GM18873 (cell line): ENCODE data around the gene DIAPH1.

Experiments used
- ATAC-seq: cut with Tn5 transposase; IDR thresholded peaks from one replicate; pipeline ENCODE4 v1.9.1; 2021; ENCODE audit warnings: mild to moderate bottlenecking, moderate library complexity, moderate number of reproducible peaks; ENCODE audit not compliant: unreplicated experiment, low FRiP score

DIAPH1 gene

DNA sequence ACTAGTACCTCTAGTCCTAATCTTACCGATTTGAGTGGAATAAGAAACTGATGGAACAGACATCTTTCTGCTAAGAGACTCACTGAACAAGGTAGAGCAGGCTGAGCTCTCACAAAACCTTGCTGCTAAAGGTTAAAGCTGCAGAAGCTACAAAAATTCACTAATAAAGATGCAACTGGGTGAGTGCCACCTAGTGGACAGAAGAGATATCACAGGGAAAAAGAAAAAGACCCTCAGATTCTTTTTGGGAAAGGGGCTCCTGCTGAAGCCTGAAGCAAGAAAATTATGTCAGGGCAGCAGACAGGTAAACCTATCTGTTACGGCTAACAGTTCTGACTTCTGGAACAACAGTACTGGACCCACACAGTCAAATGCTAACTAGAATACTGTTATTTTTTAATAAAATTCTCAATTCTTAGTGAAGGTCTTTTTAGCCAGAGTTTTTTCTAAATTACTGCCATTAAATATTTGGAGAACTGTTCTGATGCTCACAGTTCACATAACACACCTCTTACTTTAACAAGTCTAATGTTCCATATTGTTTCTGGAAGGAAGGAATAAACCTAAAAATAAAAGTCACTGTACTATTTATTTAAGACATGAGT, 51.2 kb downstream of the DIAPH1 start:
- no peak for ATAC-seq

DNA sequence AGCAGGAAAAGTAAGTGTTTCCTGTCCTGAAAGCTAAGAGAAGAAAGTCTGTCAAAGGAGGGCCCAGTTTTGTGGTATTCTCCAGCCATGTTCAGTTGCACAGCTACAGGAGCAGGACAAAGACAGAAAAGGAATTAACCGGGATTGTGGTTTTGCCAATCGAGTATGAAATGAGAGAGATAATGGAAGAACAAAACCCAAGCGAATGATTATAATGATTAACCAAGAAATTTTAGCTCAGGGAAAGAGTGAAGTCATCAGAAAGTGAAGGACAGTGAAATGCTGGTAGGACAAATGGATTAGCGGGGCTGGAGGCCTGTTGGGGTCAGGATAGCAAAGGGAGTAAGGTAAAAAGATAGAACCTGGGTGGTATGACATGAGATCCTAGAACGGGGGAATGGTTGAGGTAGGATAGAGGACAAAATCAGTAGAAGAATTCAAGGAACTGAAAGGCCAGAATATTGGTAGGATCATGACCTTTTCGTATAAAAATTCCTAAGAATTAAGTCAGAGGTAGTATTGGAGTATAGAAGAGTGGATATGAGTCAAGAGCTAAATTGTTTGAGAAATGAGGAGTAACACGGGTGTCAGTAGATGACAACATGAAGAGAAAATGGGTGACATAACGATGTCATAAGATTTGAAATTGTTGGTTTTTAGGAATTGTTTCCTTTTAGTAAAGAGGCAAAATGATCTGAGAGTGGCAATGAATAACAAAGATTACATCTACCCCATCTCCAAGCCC, 52.8 kb downstream of the DIAPH1 start:
- ATAC-seq, result no peak

DNA sequence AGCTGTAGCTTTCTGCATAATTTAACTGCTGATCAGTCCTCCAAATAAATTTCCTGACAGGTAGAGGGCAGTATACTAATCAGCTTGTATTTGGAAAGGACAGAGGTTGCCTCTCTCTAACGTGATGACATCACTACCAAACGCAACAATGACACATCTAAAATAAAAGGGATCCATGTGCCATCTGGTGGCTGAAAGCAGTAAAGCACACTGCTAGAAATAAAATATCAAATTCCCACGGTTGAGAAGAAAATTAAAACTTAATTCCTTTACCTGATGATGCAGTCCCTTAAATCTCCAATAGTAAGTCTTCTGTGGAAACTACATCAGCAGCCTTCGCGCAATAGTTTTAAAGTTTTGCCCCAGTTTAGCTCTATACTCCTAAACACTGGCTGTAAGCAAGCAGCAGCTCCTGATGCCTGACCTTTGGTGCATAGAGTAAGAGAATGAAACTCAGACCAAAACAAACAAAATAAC, 54.5 kb downstream of the DIAPH1 start:
- ATAC-seq, result peak; percentile 88

DNA sequence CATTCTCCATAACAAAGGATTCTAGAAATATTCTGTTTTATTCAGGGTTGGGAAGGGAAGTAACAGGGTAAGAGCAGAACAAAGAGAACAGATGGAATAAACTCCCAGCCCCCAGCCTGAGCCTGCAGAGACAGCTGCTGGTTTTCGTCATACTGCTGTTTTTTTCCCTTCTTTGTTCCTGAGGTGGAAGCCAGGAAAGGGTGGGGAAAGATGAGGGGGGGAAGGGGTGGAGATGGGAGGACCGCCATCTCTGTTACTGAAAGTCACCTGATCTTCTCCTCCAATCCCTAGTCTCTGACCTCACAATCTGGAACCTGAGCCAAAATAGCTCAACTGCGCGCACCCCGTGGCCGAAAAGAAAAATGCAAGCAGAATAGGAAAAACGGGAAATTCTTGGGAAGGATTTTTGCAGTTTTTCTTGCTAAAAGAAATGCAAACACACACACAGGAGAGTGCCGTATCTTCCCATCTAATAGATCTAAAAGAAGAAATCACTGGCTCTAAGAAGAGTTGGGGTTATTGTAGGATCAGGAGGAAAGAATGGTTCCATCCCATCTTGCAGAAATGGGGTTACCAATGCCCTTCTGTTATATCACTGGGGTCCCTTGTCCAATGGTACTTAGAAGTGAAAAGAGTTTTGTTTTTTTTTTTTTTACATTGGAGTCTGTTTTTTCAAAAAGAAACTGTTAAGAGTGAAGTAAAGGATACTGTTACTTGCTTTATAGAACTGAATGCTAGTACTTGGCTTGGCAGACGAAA, 57.9 kb downstream of the DIAPH1 start:
- ATAC-seq, result no peak

DNA sequence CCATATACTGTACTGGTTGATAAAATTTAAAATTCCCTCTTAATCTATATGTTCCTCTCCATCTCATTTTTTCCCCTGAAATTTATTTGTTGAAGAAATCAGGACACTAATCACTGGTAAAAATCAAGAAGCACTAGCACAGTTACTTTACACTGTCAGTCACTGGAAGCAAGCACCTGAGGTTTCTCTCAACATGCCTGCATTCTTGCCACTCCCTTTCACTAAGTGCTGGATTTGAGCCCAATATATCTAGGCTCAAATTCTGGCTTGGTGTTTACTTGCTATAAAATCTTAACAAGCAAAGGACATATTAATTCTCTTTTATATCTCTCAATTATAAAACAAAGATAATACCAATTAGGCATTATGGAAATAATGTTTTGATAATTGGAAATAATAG, 58.6 kb downstream of the DIAPH1 start:
- no peak for ATAC-seq

DNA sequence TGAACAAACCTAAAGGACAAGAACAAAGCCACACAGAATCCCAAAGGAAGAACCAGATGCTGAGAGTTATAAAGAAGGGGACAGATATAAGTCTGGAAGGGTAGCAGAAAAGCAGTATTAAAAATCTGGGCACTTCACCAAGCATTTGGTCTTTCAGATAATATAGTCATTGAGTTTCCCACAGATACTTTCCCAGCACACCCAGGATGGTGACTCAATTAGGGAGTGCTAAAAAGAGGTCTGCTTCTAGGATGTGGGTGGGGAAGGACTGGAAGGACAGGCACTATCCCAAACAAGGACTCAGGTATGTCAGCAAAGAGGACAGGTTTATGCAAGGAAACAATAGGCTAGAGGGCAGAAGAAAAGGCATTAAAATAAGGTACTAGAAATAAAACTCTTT, 59.3 kb downstream of the DIAPH1 start:
- ATAC-seq, result no peak

DNA sequence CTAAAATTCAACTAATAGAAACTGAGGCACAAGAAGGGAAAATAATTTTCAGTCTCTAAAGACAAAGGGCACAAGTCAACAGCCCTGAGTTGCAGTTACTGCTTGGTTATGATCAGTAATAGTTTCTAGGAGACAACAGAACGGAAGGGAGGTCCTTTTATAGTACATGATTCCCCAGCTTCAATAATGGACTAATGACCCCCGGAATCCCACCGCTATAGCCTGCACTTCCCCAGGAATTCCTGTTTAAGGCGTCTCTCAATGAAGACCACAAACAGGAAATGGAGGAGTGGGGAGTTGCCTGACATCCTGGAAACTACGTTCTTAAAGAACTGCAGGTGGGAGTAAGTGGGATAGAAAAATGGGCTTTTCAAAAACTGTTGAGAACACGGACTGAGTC, 60.6 kb downstream of the DIAPH1 start:
- ATAC-seq, result no peak

DNA sequence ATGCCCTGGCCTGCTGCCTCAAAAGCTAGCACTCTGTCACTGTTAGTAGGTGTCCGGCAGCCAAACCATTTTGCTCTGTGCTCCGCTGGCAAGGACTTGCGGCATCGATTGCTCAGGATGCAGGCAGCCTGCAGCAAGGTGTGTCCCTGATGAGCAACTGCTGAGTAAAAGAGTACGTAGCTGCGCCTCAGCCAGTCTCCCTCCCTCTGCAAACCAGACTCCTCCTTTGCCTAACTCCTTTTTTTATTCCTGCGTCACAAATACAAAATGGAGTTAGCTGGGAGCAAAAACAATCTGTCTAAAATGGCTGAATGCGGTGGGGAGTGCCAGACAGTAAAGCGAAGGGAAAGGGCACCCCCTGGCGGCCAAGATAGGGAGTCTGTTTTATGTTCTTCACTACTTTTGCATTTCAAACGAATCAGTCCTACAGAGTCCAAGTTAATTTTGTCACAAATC, 61.1 kb downstream of the DIAPH1 start:
- peak; percentile 78 for ATAC-seq

DNA sequence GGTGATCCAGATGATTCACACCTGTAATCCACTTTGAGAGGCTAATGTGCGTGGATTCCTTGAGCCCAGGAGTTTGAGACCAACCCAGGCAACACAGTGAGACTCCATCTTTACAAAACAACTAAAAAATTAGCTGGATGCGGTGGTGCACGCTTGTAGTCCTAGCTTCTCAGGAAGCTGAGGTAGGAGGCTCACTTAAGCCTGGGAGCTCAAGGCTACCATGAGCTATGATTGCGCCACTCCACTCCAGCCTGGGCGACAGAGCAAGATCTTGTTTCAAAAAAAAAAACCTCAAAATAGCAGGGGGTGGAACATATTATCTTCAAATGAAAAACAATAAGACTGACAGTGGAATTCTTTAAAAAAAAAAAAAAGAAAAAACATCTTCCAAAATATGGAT, 70.9 kb downstream of the DIAPH1 start:
- ATAC-seq, result no peak

DNA sequence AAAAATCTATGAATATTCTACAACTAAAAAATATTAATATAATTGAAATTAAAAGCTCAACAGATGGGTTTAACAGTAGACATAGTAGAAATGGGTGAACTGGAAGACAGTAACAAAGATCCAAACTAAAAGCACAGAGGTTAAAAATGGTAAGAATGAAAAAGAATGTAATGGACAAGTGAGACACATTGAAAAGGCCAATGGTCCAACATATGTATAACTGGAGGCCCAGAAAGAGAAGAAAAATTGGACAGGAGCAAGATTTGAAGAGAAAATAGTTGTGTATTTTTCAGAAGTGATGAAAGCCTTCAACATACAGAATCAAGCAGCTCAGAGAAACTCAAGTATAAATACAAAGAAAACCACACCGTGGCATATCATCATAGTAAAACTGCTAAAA, 71.3 kb downstream of the DIAPH1 start:
- no peak for ATAC-seq

DNA sequence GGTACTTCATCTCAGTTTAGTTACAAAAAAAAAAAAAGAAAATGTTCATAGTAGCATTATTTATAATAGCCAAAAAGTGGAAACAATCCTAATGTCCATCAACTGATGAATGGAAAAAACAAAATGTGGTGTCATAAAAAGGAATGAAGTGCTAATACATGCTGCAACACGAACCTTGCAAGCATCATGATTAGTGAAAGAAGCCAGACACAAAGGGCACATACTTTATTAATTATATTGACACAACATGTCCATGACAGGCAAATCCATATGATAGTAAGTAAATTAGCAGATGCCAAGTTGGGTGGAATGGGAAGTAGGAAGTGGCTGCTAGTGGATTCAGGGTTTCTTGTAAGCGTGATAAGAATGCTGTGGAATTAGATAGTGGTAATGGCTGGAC, 75.7 kb downstream of the DIAPH1 start:
- ATAC-seq, result no peak

DNA sequence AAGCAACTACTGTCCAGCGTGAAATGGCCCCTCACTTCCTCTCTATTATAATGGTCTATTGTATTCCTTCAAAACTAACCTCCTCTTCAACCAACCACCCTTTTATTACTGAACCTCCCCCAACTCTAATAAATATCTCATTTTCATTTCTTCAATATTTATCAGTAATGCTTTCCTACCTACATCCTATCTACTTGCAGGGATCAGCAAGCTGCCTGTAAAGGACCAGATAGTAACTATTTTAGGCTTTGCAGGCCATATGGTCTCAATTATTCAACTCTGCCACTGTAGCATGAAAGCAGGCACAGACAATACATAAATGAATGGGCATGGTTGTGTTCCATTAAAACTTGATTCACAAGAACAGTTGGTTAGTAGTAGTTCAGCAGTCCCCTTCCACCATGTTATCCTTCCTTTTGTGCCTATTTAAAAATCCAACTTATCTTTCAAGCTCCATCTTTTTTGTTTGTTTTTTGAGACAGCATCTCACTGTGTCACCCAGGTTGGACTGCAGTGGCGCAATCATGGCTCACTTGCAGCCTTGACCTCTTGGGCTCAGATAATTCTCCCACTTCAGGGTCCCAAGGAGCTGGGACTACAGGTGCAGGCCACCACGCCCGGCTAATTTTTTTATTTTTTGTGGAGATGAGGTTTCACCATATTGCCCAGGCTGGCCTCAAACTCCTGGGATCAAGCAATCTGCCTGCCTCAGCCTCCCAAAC, 84.1 kb downstream of the DIAPH1 start:
- ATAC-seq, result no peak

DNA sequence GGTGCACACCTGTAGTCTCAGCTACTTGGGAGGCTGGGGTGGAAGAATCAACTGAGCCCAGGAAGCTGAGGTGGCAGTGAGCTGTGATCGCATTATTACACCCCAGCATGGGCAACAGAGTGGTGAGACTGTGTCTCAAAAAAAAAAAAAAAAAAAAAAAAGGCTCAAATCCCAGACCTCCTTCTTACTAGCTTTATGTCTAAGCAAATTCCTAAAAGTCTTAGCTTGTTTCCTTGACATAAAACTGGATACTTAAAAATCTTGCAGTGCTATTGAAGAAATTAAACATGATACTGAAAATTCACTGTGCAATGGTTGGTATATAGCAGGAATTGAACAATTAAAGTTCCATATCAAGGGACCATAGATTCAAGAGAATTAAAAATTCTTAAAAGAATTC, 84.9 kb downstream of the DIAPH1 start:
- ATAC-seq, result no peak

DNA sequence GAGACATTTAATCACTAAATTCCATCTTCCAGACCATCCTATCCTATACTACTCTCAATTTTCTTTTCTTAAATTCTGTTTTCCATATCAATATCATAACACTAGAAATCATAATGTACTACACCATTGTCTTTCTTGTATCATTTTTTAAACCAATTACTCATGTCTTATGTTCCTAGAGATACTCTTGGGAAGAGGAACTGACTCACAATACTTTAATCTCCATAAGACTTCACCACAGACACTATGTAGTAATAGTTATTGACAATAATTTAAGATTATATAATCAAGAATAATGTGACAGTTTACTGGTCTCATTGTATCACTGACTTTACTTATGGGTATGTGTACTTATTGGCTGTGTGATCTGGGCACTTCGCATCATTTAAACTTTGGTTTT, 86.1 kb downstream of the DIAPH1 start:
- ATAC-seq, result no peak

DNA sequence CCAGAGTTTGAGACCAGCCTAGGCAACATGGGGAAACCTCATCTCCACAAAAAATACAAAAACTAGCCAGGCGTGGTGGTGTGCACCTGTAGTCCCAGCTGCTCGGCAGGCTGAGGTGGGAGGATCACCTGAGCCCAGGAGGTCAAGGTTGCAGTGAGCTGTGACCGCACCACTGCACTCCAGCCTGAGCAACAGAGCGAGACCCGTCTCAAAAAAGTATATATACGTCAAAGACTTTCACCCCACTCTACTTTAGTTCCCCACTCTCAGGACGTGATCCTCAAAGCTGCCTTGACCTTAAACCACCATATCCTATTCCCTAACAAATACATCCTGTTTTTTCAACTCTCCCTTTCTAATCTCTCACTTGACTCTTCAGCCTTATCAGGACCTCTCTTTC, 88.9 kb downstream of the DIAPH1 start:
- ATAC-seq, result no peak

DNA sequence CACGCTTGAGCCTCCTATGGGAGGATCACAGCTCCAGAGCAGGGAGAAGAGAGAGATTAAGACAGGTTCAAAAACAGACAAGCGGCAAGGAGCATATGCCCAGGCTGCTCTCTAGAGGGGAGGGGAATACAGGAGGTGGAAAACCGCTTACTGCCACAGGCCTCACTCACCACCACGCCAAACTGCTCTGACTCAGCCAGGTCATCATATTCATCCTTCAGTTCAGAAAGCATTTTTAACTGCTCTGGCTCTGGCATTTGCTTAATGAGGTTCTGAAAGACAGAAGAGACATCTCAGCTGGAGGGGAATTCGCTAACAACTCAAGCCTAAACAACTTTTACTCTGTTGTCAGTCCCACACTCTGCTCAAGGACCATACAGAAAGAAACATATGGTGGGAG, 89.8 kb downstream of the DIAPH1 start:
- peak; percentile 33 for ATAC-seq

DNA sequence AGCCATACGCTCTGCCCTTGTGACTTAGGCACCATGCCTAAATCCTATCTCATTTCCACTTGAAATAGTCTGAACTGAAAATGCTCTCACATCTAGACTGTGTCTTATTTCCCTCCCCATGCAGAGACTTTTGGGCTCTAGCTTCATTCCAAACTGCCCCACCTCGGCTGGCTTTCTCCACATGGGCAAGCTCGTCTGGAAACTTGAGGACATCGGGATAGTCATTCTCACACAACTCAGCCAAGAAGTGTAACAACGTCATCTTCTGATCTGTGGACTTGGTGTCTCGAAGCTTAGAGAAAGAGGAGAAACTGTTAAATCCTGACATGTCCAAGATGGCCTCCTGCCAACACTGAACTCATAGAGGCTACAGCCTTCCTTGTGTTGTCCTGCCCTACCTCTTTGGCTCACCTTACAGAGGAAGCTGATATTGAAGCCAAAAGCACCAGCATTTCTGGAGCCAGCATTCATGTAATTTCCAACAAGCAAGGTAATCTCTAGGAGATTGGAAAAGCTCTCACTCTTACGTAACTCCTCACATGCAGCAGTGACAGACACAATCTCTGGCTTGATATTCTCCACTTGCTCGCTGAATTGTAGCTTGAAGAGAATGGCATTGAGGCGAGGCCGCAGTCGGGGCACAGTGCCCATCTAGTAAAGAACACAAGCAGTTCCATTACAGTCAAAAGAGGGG, 90.4 kb downstream of the DIAPH1 start:
- ATAC-seq, result no peak

DNA sequence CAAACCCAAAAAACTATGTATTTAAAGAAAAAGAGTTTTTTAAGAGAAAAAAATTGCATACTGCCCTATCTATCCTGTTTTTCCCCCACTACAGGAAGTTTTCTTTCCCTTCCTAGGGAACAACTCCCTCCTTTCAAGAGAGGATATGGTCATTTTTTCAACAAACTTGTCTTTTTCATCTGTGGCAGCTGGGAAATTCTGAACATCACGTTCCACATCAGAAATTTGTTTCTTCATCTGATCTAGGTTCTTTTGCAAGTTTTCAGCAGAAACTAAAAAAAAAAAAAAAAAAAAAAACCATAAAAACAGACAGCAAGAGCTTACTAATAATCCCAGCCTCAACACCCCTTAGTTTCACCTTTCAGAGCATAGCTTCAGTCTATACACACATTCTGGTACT, 91.4 kb downstream of the DIAPH1 start:
- no peak for ATAC-seq

DNA sequence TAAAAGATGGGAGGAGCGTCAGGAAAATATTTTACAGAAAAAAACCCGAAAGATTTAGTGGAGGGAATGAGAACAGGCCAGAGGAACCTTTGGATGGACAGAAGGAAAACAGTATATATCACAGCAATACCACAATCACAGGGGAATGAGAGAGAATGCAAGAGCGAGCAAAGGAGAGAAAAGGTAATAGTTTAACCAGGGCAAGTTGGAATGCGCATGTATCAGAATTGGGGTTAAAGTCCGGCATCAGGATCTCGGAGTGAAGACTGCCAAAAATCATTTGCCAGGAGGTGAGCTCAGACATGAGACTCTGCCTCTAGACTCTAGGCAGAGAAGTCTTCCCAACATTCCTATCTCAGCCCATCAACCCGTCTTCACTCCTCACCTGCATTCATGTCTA, 93.1 kb downstream of the DIAPH1 start:
- ATAC-seq, result no peak
